GM12878 (cell line): ENCODE data around the gene P4HA3. TPM values are rescaled to one million over a fixed set of nuclear protein-coding genes. Genes with fewer than 3 reads are reported as not detected.

ENCODE experiments used
- ATAC-seq: fragments of 200-7000 bp; cut with Tn5 transposase; 3 replicates; pipeline ENCODE4 v1.9.1; 2020; ENCODE audit warnings: mild to moderate bottlenecking, moderate library complexity
- BruUV-seq: library from RNA; stranded (reverse); fragments of 400-500 nt; replicated peaks from 2 replicates; lab custom pipeline; 2021; lab: Mats Ljungman, UMichigan
- CTCF ChIA-PET: fragments of 300-600 bp; sonication (Branson Sonifier 250); formaldehyde crosslinking; extraction: SDS; loops from one replicate; lab custom pipeline; 2021; ENCODE audit warnings: inconsistent platforms; lab: Yijun Ruan, JAX
- POLR2A ChIA-PET: fragments of 350-600 bp; formaldehyde crosslinking; extraction: SDS; loops from one replicate; lab custom pipeline; 2021; ENCODE audit warnings: inconsistent platforms; lab: Charles Lee
- RAD21 ChIA-PET: fragments of 300-600 bp; sonication (Branson Sonifier 250); formaldehyde crosslinking; loops from one replicate; lab custom pipeline; 2023; ENCODE audit warnings: antibody characterized with exemption; ENCODE audit not compliant: unreplicated experiment; lab: Charles Lee
- SMC1A ChIA-PET: fragments of 300-600 bp; sonication (Branson Sonifier 250); formaldehyde crosslinking; loops from one replicate; lab custom pipeline; 2023; ENCODE audit not compliant: unreplicated experiment, uncharacterized antibody; lab: Charles Lee
- DNase-seq: peaks from one replicate; pipeline ENCODE4 v3.0.0-alpha.2; 2011; ENCODE audit warnings: low read depth, low spot score
- FAIRE-seq: peaks from 3 replicates; lab custom pipeline; 2011; peaks lifted over from hg19 to GRCh38; lab: Jason Lieb, UNC
- H2AFZ ChIP-seq: 2 replicates; pipeline ENCODE4 v1.6.0; 2011; ENCODE audit warnings: low read depth, low read length, control low read depth; ENCODE audit not compliant: control insufficient read depth
- H3K27ac ChIP-seq: 2 replicates; pipeline ENCODE4 v1.5.1; 2011; ENCODE audit warnings: control low read depth; ENCODE audit not compliant: control insufficient read depth, insufficient read depth
- H3K27me3 ChIP-seq, 2 experiments: replicated peaks in 1 of 2; 2 replicates each; pipeline versions ENCODE4 v1.6.0 to v1.6.1; 2011; ENCODE audit warnings: low read length in 1 of 2; ENCODE audit not compliant: control insufficient read depth in 2 of 2, insufficient read depth in 2 of 2
- H3K36me3 ChIP-seq, 2 experiments: 2 replicates each; pipeline ENCODE4 v1.5.1; 2011; ENCODE audit warnings: low read length in 1 of 2; ENCODE audit not compliant: control insufficient read depth in 2 of 2, insufficient read depth in 2 of 2
- H3K4me1 ChIP-seq: 2 replicates; pipeline ENCODE4 v1.6.1; 2011; ENCODE audit warnings: mild to moderate bottlenecking, low read length, moderate library complexity, mixed read lengths; ENCODE audit not compliant: control insufficient read depth, insufficient read depth
- H3K4me2 ChIP-seq: 2 replicates; pipeline ENCODE4 v1.6.0; 2011; ENCODE audit warnings: control low read depth; ENCODE audit not compliant: control insufficient read depth, insufficient read depth
- H3K4me3 ChIP-seq: fragments of 200-600 bp; sonication (generic); 2 replicates; pipeline ENCODE4 v1.5.1; 2016
- H3K79me2 ChIP-seq: 2 replicates; pipeline ENCODE4 v1.6.0; 2011; ENCODE audit warnings: low read length; ENCODE audit not compliant: control insufficient read depth, insufficient read depth
- H3K9ac ChIP-seq: 2 replicates; pipeline ENCODE4 v1.8.0; 2011; ENCODE audit warnings: low read length, control low read depth, mixed read lengths; ENCODE audit not compliant: control insufficient read depth, insufficient read depth
- H3K9me3 ChIP-seq: replicated peaks from 3 replicates; pipeline ENCODE4 v1.5.1; 2011; ENCODE audit warnings: mild to moderate bottlenecking, low read length; ENCODE audit not compliant: control insufficient read depth, insufficient read depth
- H4K20me1 ChIP-seq: 2 replicates; pipeline ENCODE4 v1.6.0; 2011; ENCODE audit not compliant: control insufficient read depth, insufficient read depth
- BCL3 ChIP-seq: IDR thresholded peaks from 2 replicates; pipeline ENCODE4 v1.6.1; 2011; ENCODE audit warnings: borderline replicate concordance, low read depth, mild to moderate bottlenecking, moderate library complexity, low read length; ENCODE audit not compliant: insufficient read depth, poor library complexity, severe bottlenecking
- CBX3 ChIP-seq: fragments of 200-600 bp; sonication (generic); IDR thresholded peaks from 2 replicates; pipeline ENCODE4 v1.6.1; 2016; ENCODE audit warnings: low read depth, borderline replicate concordance
- E2F4 ChIP-seq: IDR thresholded peaks from 2 replicates; pipeline ENCODE4 v1.6.1; 2012; ENCODE audit warnings: low read depth, low read length, improper control_type of control experiment
- POU2F2 ChIP-seq: IDR thresholded peaks from 3 replicates; pipeline ENCODE4 v1.6.1; 2011; ENCODE audit warnings: low read depth, mild to moderate bottlenecking, low read length, borderline replicate concordance
- WGBS: methylation state at CpG from one replicate; pipeline ENCODE4 v1.1.6; 2016; ENCODE audit warnings: low lambda C conversion rate; ENCODE audit not compliant: insufficient replicate concordance, insufficient coverage; ENCODE audit errors: missing lambda C conversion rate; 5-methylcytosine and 5-hydroxymethylcytosine counted together
- in situ Hi-C: fragments of 300-500 bp; cut with MboI; formaldehyde crosslinking; loops from 9 replicates; pipeline ENCODE4 v1.14.3; 2018; ENCODE audit warnings: mixed read lengths
- intact Hi-C: fragments of 100-400 bp; cut with micrococcal nuclease; formaldehyde crosslinking; loops from one replicate; pipeline ENCODE4 v1.14.2; 2022; ENCODE audit not compliant: unreplicated experiment
- polyA plus RNA-seq, 11 experiments: library from polyadenylated mRNA; depleted of rRNA in 4 of 11; unstranded in 6 of 11; stranded (reverse) in 5 of 11; fragments of >200 nt; fragmentation: Nextera tagmentation in 4 of 11; fragmentation: Illumina TruSeq in 1 of 11; extraction: Ambion mirVana in 4 of 11; extraction: Trizol in 1 of 11; gene quantifications; 1 replicate in 1 of 11; 2 replicates in 10 of 11; pipeline versions ENCODE4 v1.2.1 to v1.2.3, GENCODE V29; 2011 to 2016; ENCODE audit warnings: inconsistent platforms in 2 of 11, missing spikeins in 2 of 11, low read depth in 1 of 11
- total RNA-seq, 4 experiments: library from RNA; depleted of rRNA in 3 of 4; stranded (reverse); fragments of >200 nt in 3 of 4; fragmentation: Illumina TruSeq in 1 of 4; extraction: Trizol in 1 of 4; gene quantifications; 2 replicates each; pipeline versions ENCODE4 v1.2.1 to v1.2.3, GENCODE V29; 2013 to 2021

The P4HA3 gene
- total and polyA plus RNA-seq, 10 of the 15 experiments (the other 5 are each of a cell fraction or from before 2014, with no cell fraction given) = 0.08 TPM; not detected in 9

GRCh38 chr11:74248469-74248868 lies 63.0 kb downstream of the P4HA3 start:
- H2AFZ ChIP-seq = no peak overlapping the region
- 100% methylated on average over 1 of the region's 1 CpG for WGBS
- no peak overlapping the region for H3K4me3 ChIP-seq
- H3K27me3 ChIP-seq = no peaks in the 10 kb centered on the region
- ChIA-PET RAD21 (no interaction called here), SMC1A (interaction anchor here (0.7 kb wide), 1 partner anchor 39 kb away, joined by 3 read pairs; no protein-coding TSS in a partner anchor), CTCF (no interaction called here), POLR2A (no interaction called here)
- intact Hi-C loops (loop anchor here (10.0 kb wide), 1 partner anchor 284 kb away; no protein-coding TSS in a partner anchor), in situ Hi-C loops (no loop called here)
- no TSS peak for BruUV-seq
- H3K4me1 ChIP-seq = no peaks in the 10 kb centered on the region
- no peaks in the 10 kb centered on the region for H3K9me3 ChIP-seq
- no peaks in the 10 kb centered on the region for H3K79me2 ChIP-seq
- no peak overlapping the region for H3K27ac ChIP-seq
- DNase-seq (no peak), FAIRE-seq (no peak), ATAC-seq (no peak)
- TF ChIP-seq E2F4 (no peak), POU2F2 (no peak), BCL3 (no peak), CBX3 (no peak)
- H3K4me2 ChIP-seq = no peak overlapping the region
- peaks cover 3% of the 10 kb centered on the region; the same call in 1 of the 2 replicates for H4K20me1 ChIP-seq
- H3K36me3 ChIP-seq = peaks cover 8 to 24% of the 10 kb centered on the region in 2 experiments
- H3K9ac ChIP-seq = no peak overlapping the region
